Effector CD4-positive, alpha-beta T cell (primary cell): Measurements from ENCODE around the gene ROBO1.

Experiments used
- DNase-seq: peaks from one replicate; pipeline ENCODE4 v3.0.0-alpha.2; 2020

ROBO1 gene

GRCh38 chr3:79297245-79297960 is 470.4 kb downstream of the ROBO1 start:
- no peak for DNase-seq

- no peak for DNase-seq
These were observed 480.9 kb downstream of the ROBO1 start for GRCh38 chr3:79286882-79287281.

DNA sequence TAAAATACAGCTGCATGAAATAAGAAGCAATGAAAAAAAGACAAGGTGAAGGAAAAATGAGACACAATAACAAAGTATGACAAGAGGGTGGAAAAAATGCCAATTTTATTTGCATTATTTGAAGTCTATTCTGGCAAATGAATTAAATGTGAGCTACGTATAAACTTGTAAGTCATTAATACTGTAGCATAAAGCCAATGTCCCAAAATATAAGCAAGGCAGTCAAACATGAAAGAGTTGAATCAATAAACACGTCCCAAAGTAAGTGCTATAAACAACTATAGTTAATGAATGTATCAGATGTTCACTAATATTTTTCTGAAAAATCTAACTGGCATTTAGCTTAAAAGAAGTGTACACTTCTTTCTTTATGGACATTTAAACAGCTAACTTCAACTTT is 481.9 kb downstream of the ROBO1 start:
- DNase-seq: no peak

DNA sequence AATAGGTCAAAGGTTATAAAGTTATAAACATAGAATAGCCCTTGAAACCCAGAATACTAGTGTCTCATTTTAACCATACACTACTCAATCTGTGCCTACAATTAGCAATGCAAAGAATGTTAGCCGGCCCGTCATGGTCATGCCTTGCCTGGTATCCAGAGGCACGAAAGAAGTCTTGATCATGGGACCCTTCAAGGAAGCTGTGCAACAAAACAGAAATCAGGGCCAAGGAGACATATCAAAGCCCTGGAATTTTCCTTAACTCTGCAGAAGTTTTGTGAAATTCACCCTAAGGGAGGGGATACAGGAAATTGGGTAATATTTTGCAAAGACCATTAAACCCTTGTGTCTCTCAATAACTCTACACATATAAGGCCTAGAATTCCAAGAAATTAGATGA is 482.4 kb downstream of the ROBO1 start:
- no peak for DNase-seq

- DNase-seq: no peak
These were observed 483.0 kb downstream of the ROBO1 start for GRCh38 chr3:79284781-79285180.

DNA sequence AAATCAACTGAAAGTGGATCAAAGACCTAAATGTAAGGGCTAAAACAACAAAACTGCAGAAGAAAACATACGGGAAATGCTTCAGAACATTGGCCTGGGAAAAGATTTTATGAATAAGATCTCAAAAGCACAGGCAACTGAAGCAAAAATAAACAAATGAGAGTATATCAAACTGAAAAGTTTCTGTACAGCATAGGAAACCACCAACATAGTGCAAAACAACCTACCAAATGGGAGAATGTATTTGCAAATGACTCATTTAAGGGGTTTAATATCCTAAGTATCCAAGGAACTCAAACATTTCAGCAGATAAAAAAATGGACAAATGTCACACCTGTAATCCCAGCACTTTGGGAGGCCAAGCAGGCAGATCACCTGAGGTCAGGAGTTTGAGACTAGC is 489.1 kb downstream of the ROBO1 start:
- no peak for DNase-seq

DNA sequence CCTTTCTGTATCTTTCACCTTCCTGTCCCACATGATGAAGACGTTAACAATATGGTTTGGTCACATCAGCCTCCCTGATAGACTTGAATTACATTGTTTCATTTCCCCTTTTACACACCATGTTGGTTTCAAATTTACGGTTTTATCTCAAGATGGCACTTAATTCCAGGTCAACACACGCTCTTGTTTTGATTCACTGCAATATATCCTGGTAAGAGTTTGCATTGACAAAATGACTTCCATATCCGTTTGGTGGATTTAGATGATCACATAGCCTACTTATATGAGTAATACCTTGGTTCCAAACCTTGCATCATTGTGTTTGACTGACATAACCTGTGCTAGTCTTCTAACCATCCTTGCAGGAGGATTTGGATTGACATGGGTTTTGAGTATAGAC is 499.4 kb downstream of the ROBO1 start:
- no peak for DNase-seq

GRCh38 chr3:79264892-79265291 is 502.9 kb downstream of the ROBO1 start:
- no peak for DNase-seq

DNA sequence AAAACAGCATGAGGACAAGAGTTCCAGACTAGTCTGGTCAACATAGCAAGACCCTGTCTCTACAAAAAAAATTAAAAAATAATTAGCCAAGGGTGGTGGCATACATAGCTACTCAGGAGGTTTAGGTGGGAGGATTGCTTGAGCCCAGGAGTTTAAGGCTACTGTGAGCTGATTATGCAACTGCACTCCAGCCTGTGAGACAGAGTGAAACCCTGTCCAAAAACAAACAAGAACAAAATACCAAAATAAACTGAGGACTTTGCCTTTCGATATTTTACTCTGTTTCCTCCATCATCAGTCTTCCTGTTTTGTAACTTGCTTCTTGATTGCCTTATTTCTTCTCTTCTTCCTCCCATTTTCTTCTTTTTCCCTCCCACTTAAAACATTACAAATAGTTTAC is 504.4 kb downstream of the ROBO1 start:
- no peak for DNase-seq

DNA sequence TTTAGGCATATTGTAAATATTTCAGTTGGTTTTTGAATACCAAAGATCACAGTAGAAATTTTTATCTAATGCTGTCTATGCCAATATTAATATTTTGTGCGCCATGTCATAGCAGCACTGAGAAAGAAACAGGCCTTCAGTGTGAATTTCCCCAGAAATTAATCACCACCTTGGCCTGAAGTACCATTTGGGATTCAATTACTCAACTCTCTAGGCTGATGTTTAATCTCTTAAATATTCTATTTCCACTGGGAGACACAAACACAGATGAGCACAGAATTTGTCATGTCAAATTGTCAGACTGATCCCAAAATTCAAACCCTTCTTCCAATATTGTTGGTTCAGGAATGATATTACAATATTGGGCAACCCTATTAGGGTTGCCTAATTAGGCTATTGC is 509.3 kb downstream of the ROBO1 start:
- no peak for DNase-seq

- DNase-seq: no peak
These were observed 510.0 kb downstream of the ROBO1 start for GRCh38 chr3:79257791-79258190.

DNA sequence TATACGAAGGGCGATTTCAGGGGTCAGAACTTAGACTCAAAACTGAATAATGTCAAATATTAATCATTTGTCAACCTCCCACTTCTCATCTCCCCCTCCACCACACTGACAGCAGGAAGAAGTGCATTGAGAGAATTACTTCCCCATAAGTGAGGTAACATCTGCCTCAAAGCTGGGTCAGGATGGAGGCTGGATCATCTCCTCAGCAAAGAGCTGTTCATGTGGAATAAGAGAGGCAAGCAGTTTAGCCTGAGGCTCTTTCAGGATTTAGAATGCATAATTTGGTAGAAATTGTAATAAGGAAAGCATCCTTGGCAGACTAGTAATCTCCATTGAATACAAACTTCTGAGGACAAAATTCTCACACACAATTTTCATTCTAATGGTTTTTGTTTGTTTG is 512.1 kb downstream of the ROBO1 start:
- no peak for DNase-seq

DNA sequence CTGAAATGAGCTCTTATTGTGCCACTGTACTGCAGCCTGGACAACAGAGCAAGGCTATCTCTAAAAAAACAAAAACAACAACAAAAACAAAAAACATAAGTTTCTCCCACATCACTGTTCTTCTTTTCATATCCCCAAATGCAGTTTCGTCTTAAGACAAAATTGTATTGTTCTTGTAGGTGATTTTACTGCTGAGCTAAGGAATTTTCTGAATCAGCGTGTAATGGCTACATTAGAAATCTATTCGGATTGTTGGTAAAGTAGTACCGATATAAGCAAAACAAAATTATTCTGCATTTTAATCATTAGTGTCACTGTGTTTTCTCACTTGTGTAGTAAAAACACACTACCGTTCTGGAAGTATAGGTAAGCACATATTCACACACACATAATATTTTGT is 512.5 kb downstream of the ROBO1 start:
- no peak for DNase-seq

GRCh38 chr3:79253704-79254103 is 514.1 kb downstream of the ROBO1 start:
- DNase-seq: no peak

GRCh38 chr3:79253271-79253670 is 514.5 kb downstream of the ROBO1 start:
- DNase-seq: no peak

- no peak for DNase-seq
These were observed 517.1 kb downstream of the ROBO1 start for GRCh38 chr3:79250746-79251145.

DNA sequence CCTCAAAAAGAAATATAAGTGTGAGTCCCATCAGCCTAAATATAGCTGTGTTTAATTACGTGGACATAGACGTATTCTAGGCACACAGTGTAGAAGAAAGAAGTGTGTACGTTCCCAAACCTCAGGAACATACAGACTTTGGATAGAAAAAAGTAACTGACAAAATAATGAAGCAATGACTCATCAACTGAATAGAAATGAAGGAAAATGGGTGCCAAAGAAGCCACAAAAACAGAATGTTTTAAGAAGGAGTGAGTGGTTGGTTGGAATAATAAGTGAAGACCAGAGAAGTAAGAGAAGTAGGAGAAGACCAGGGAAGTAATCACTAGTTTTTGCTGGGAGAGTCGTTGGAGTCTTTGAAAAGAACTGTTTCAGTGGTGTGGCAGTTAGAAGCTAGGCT is 518.1 kb downstream of the ROBO1 start:
- DNase-seq: no peak

GRCh38 chr3:79247725-79248043 is 520.1 kb downstream of the ROBO1 start:
- no peak for DNase-seq

- DNase-seq: no peak
These were observed 520.7 kb downstream of the ROBO1 start for GRCh38 chr3:79246875-79247724.

GRCh38 chr3:79245284-79246138 is 522.3 kb downstream of the ROBO1 start:
- no peak for DNase-seq

GRCh38 chr3:79236496-79236895 is 531.3 kb downstream of the ROBO1 start:
- no peak for DNase-seq

GRCh38 chr3:79233431-79234060 is 534.3 kb downstream of the ROBO1 start:
- no peak for DNase-seq

DNA sequence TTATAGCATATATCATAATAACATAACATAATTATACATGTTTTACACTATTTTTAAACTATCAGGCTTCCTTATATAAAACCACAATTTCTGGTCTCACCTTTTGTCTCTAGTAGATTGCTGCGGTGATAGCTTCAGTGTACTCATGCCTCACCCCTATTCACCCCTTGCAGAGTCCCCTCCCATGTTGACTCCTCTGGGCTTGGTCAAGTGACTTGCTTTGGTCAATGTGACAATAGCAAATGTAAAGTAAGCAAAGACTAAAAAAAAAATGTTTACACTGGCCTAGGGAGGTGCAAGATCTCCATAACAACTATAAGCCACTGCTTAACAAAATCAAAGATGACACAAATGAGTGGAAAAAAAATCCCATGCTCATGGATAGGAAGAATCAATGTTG is 537.5 kb downstream of the ROBO1 start:
- DNase-seq: no peak
